Prostate gland (tissue), 2 donors: ENCODE data around the gene MSN. TPM values are rescaled to one million over a fixed set of nuclear protein-coding genes. Genes with fewer than 3 reads are reported as not detected.
"Not testable (repeated sequence)": the region's sequence is repeated elsewhere in the genome, so short reads cannot be mapped to it uniquely, and the experiment has no call there.

Source experiments
- DNase-seq: peaks from one replicate; pipeline ENCODE4 v3.0.0-alpha.2; 2019; ENCODE audit warnings: low spot score
- H3K27ac ChIP-seq, 2 donors: fragments of 200-600 bp; sonication (generic); 2 replicates each; pipeline ENCODE4 v1.5.1; 2017 to 2019
- H3K27me3 ChIP-seq: fragments of 200-600 bp; sonication (generic); replicated peaks from 2 replicates; pipeline ENCODE4 v1.5.1; 2019; ENCODE audit not compliant: insufficient read depth
- H3K36me3 ChIP-seq, 2 donors: fragments of 200-600 bp; sonication (generic); 1 replicate in 1 of 2; 2 replicates in 1 of 2; pipeline versions ENCODE4 v1.5.1 to v1.8.1; 2017 to 2019
- H3K4me1 ChIP-seq: fragments of 200-600 bp; sonication (generic); replicated peaks from 2 replicates; pipeline ENCODE4 v1.5.1; 2019
- H3K4me3 ChIP-seq, 2 donors: fragments of 200-600 bp; sonication (generic); 2 replicates each; pipeline ENCODE4 v1.5.1; 2017 to 2019
- H3K9me3 ChIP-seq: fragments of 200-600 bp; sonication (generic); 2 replicates; pipeline ENCODE4 v1.5.1; 2017
- POLR2A ChIP-seq: fragments of 450-650 bp; IDR thresholded peaks from one replicate; pipeline ENCODE4 v1.6.1; 2016; ENCODE audit warnings: antibody characterized with exemption, mild to moderate bottlenecking
- POLR2AphosphoS5 ChIP-seq: sonication (generic); formaldehyde crosslinking; IDR thresholded peaks from one replicate; pipeline ENCODE4 v1.6.1; 2017; ENCODE audit warnings: antibody characterized with exemption
- WGBS: methylation state at CpG from one replicate; pipeline ENCODE4 v1.1.5; 2018; 5-methylcytosine and 5-hydroxymethylcytosine counted together
- intact Hi-C: fragments of 100-400 bp; cut with DNase I; formaldehyde crosslinking; loops from one replicate; pipeline ENCODE4 v1.14.2; 2022
- total RNA-seq, 2 donors: library from RNA; depleted of rRNA; stranded (reverse); fragments of >200 nt; gene quantifications; one replicate each; pipeline ENCODE4 v1.1.0, GENCODE V29; 2016
- TF ChIP-seq, protein P1 (sequence below), 4 experiments: fragments of 200-600 bp in 2 of 4; fragments of 450-650 bp in 2 of 4; sonication (generic) in 2 of 4; IDR thresholded peaks; 1 replicate in 3 of 4; 2 replicates in 1 of 4; pipeline ENCODE4 v1.5.1; 2016 to 2019; ENCODE audit warnings: antibody characterized with exemption in 4 of 4, mild to moderate bottlenecking in 2 of 4, moderate library complexity in 2 of 4

Gene MSN
- total RNA-seq, 2 donors from 2014 or later, result 53.6 to 116 TPM

DNA sequence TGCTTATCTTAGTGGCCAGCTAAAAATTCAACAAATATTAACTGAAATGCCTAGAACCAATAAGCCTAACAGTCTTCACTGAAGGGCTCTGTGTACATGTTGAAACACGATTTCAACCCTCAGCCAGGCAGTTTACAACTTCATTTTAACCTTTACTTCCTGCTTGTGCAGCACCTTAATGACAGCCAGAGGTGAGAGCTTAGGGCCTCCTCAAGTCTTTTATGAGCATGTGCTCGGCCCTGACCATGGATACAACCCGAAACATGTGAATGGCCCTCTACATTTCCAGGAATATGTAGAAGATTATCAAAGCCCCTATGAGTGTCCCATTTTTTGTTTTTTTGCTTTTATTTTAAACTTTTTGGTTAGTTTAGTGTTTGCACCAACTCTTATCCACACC, 88.3 kb downstream of the MSN start:
- Histone ChIP-seq H3K4me1 (no peaks in the 10 kb centered on the region), H3K36me3 (no peaks in the 10 kb centered on the region), H3K4me3 (no peak overlapping the region), H3K9me3 (no peaks in the 10 kb centered on the region), H3K27me3 (no peaks in the 10 kb centered on the region), H3K27ac (no peak overlapping the region)
- intact Hi-C loops, result no loop called here
- TF ChIP-seq POLR2AphosphoS5 (no peak), POLR2A (no peak)
- no peak for DNase-seq
- WGBS, result 26% methylated on average over 3 of the region's 3 CpGs

DNA sequence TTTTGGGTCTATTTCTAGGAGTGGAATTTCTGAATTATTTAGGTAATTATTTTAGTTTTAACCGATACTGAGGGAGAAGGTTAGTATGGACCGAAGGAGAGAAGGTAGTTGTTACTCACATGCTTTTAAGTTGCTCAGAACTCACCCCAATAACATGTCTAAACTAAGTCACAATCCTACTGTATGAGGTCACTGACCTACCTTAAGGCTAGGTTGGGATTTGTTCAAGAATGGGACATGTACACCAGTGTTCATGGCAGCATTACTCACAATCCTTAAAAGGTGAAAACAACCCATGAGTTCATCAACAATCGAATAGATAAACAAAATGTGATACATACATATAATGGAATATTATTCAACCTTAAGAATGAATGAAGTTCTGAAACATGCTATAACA, 90.5 kb downstream of the MSN start:
- H3K9me3 ChIP-seq, result no peaks in the 10 kb centered on the region
- intact Hi-C loops, result no loop called here
- WGBS, result 94% methylated on average over 3 of the region's 3 CpGs
- no peak overlapping the region for H3K4me3 ChIP-seq
- TF ChIP-seq POLR2AphosphoS5 (no peak), POLR2A (no peak)
- TF ChIP-seq, protein P1, sequence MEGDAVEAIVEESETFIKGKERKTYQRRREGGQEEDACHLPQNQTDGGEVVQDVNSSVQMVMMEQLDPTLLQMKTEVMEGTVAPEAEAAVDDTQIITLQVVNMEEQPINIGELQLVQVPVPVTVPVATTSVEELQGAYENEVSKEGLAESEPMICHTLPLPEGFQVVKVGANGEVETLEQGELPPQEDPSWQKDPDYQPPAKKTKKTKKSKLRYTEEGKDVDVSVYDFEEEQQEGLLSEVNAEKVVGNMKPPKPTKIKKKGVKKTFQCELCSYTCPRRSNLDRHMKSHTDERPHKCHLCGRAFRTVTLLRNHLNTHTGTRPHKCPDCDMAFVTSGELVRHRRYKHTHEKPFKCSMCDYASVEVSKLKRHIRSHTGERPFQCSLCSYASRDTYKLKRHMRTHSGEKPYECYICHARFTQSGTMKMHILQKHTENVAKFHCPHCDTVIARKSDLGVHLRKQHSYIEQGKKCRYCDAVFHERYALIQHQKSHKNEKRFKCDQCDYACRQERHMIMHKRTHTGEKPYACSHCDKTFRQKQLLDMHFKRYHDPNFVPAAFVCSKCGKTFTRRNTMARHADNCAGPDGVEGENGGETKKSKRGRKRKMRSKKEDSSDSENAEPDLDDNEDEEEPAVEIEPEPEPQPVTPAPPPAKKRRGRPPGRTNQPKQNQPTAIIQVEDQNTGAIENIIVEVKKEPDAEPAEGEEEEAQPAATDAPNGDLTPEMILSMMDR (IDR thresholded peaks at IDR 0.05), result no peak
- no peak for DNase-seq
- H3K27me3 ChIP-seq, result no peaks in the 10 kb centered on the region
- H3K4me1 ChIP-seq, result no peaks in the 10 kb centered on the region
- H3K27ac ChIP-seq, result no peak overlapping the region
- no peaks in the 10 kb centered on the region for H3K36me3 ChIP-seq

DNA sequence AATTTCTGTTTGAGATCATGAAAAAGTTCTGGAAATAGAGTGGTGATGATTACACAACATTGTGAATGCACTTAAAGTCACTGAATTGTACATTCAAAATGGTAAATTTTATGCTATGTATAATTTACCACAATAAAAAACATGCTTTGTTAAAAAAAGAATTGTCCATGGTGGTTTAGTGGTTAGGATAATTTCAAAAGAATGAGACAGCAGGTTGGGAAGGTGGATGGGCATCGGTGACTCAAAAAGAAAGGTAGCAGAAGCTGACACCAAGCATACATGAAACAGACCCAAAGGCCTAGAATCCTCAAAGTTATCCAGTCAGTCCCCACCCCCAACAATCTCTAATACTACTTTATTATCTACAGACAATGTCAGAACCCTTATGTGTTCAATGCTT, 91.1 kb downstream of the MSN start:
- Histone ChIP-seq H3K4me3 (no peak overlapping the region), H3K27ac (no peak overlapping the region), H3K27me3 (no peaks in the 10 kb centered on the region), H3K4me1 (no peaks in the 10 kb centered on the region), H3K9me3 (no peaks in the 10 kb centered on the region), H3K36me3 (no peaks in the 10 kb centered on the region)
- intact Hi-C loops, result no loop called here
- TF ChIP-seq, protein P1 (IDR thresholded peaks at IDR 0.05), result no peak
- TF ChIP-seq POLR2A, result no peak
- TF ChIP-seq POLR2AphosphoS5, result no peak
- WGBS, result 95% methylated on average over 1 of the region's 1 CpG
- no peak for DNase-seq

DNA sequence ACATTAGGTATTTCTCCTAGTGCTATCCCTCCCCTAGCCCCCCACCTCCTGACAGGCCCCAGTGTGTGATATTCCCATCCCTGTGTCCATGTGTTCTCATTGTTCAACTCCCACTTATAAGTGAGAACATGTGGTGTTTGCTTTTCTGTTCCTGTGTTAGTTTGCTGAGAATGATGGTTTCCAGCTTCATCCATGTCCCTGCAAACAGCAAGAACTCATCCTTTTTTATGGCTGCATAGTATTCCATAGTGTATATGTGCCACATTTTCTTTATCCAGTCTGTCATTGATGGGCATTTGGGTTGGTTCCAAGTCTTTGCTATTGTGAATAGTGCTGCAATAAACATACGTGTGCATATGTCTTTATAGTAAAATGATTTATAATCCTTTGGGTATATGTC, 92.1 kb downstream of the MSN start:
- H3K27ac ChIP-seq, intact Hi-C loops, H3K27me3 ChIP-seq, DNase-seq, H3K36me3 ChIP-seq, H3K9me3 ChIP-seq, H3K4me3 ChIP-seq, H3K4me1 ChIP-seq: not testable (repeated sequence)
- WGBS, result 92% methylated on average over 1 of the region's 1 CpG

DNA sequence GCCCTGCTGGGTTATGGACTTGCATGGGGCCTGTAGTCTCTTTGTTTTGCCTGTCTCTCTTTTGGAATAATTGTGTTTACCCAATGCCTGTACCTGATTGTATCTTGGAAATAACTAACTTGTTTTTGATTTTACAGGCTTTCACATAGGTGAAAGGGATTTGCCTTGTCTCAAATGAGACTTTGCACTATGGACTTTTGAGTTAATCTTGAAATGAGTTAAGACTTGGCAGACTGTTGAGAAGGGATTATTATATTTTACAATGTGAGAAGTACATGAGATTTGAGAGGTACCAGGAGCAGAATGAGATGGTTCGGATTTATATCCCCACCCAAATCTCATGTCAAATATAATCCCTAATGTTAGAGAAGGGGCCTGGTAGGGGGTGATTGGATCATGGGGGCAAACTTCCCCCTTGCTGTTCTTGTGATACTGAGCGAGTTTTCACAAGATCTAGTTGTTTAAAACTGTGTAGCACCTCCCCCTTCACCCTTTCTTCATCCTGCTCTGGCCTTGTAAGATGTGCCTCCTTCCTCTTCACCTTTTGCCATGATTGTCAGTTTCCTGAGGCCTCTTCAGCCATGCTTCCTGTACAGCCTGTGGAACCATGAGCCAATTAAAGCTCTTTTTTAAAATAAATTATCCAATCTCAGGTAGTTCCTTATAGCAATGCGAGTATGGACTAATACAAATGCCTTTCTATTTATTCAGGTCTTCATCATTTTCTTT, 102.3 kb downstream of the MSN start:
- no peak for DNase-seq
- Histone ChIP-seq H3K36me3 (no peaks in the 10 kb centered on the region), H3K27ac (no peak overlapping the region), H3K4me3 (no peak overlapping the region), H3K27me3 (no peaks in the 10 kb centered on the region), H3K9me3 (no peaks in the 10 kb centered on the region), H3K4me1 (no peaks in the 10 kb centered on the region)
- intact Hi-C loops, result no loop called here
- TF ChIP-seq, protein P1 (IDR thresholded peaks at IDR 0.05), result no peak
- no peak for TF ChIP-seq POLR2A
- TF ChIP-seq POLR2AphosphoS5, result no peak
- WGBS, result 51% methylated on average over 3 of the region's 3 CpGs

DNA sequence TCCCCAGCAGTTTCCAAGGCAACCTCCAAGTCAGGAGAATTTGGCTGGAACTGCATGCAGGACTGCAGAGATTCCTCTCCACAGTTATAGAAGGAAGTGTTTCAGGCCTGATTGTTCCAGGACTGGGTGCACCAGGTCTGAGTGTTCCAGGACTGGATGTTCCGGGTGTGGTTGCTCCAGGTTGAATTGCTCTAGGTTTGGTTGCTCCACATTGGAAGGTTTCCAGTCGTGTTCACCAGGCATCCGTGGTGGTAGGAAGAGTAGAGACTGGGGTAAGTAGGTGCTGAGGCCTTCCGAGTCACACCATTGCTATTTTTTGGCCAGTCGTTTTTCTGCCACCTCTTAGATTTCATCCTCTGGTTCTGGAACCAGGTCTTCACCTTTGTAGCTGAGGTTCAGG, 105.4 kb downstream of the MSN start:
- H3K36me3 ChIP-seq, result no peaks in the 10 kb centered on the region
- H3K9me3 ChIP-seq, result no peaks in the 10 kb centered on the region
- H3K4me3 ChIP-seq, result no peak overlapping the region
- TF ChIP-seq, protein P1 (IDR thresholded peaks at IDR 0.05), result no peak
- TF ChIP-seq POLR2A (no peak), POLR2AphosphoS5 (no peak)
- DNase-seq, result no peak
- WGBS, result 84% methylated on average over 5 of the region's 5 CpGs
- H3K27me3 ChIP-seq, result no peaks in the 10 kb centered on the region
- H3K27ac ChIP-seq, result no peak overlapping the region
- intact Hi-C loops, result no loop called here
- H3K4me1 ChIP-seq, result no peaks in the 10 kb centered on the region
